ENCODE measurements around the gene CDK6. TPM values are rescaled to one million over a fixed set of nuclear protein-coding genes. Genes with fewer than 3 reads are reported as not detected.

Gene CDK6
- 18.4 and 23.7 TPM in 2 replicates for total RNA-seq (2014; rRNA removed; shearing (Covaris generic))
- 7.1 and 7.4 TPM in 2 replicates for polyA plus RNA-seq (2016; fragmentation: Nextera tagmentation; extraction: Ambion mirVana)
- long read RNA-seq, full-length matches to known transcripts = 1 of 5 reads
- long read RNA-seq, partial matches to known transcripts = 4 of 5 reads
- long read RNA-seq, other reads (novel, unspliced or antisense) = 0 of 5 reads

- H3F3A ChIP-seq (replicated peaks; ENCODE audit: low read depth) = no peaks in the 10 kb centered on the region; the same call in 1 of the 2 replicates
- peaks cover 21% of the 10 kb centered on the region for H3K4me1 ChIP-seq (ENCODE audit: insufficient read depth)
- TF ChIP-seq ZNF462 (CRISPR knock-in tag; IDR thresholded peaks at IDR 0.05) (no peak), CTCF (conservative IDR thresholded peaks at IDR 0.05; ENCODE audit: low read depth in 2 of 2) (no peak), POLR2AphosphoS5 (IDR thresholded peaks at IDR 0.05; ENCODE audit: low read depth) (no peak), ZNF114 (CRISPR knock-in tag; IDR thresholded peaks at IDR 0.05) (no peak), CREB1 (CRISPR knock-in tag; IDR thresholded peaks at IDR 0.05; ENCODE audit: low read depth) (no peak), JUNB (IDR thresholded peaks at IDR 0.05; ENCODE audit: unreplicated experiment) (no peak), ZNF331 (CRISPR knock-in tag; IDR thresholded peaks at IDR 0.05; ENCODE audit: low read depth) (no peak), NANOG (IDR thresholded peaks at IDR 0.05; ENCODE audit: borderline replicate concordance) (no peak), EZH2 (IDR thresholded peaks at IDR 0.05; ENCODE audit: low read depth, unreplicated experiment) (no peak), REST (IDR thresholded peaks at IDR 0.05; ENCODE audit: unreplicated experiment) (no peak), ETS1 (IDR thresholded peaks at IDR 0.05) (no peak), EZH2phosphoT487 (IDR thresholded peaks at IDR 0.05; ENCODE audit: unreplicated experiment) (no peak), STAT1 (IDR thresholded peaks at IDR 0.05; ENCODE audit: unreplicated experiment) (no peak)
- DNase-seq (ENCODE audit: low spot score) (peak; percentile 75), ATAC-seq (peak; percentile 5)
- peaks cover 2% of the 10 kb centered on the region; the same call in 1 of the 2 replicates for H3K9me2 ChIP-seq (ENCODE audit: insufficient read depth)
- H2AFZ ChIP-seq = no peak within 1 kb of the TSS
- H3K27ac ChIP-seq (ENCODE audit: low read depth) = no peak within 1 kb of the TSS
- H3K4me3 ChIP-seq = peak within 1 kb of the TSS; percentile 70
- peaks cover 39% of the 10 kb centered on the region for H3K27me3 ChIP-seq (ENCODE audit: insufficient read depth)
- H3K36me3 ChIP-seq (ENCODE audit: insufficient read depth) = no peaks in the 10 kb centered on the region
- H3K79me2 ChIP-seq (replicated peaks; ENCODE audit: insufficient read depth) = no peaks in the 10 kb centered on the region
- Mint-ChIP-seq H3K27me3 (ENCODE audit: insufficient read depth, low read depth, poor library complexity) (peaks cover 35% of the 10 kb centered on the region), H3K4me3 (peak within 1 kb of the TSS; percentile 96), H3K36me3 (ENCODE audit: low read depth) (peaks cover 8% of the 10 kb centered on the region; the same call in 2 of the 3 replicates), H3K27ac (no peak within 1 kb of the TSS), H3K4me1 (peaks cover 32% of the 10 kb centered on the region), H3K9me3 (no peaks in the 10 kb centered on the region; the same call in 2 of the 3 replicates)
- H3K4me2 ChIP-seq = peak within 1 kb of the TSS; percentile 92
- no peaks in the 10 kb centered on the region for H4K20me1 ChIP-seq (replicated peaks; ENCODE audit: insufficient read depth)
Measured at GRCh38 chr7:92836489-92836999, at the start of gene CDK6. Gene CDK6, minus strand, starts transcription at chr7:92836573. Its CDS starts 3,250 bp downstream, at chr7:92833323.
